ENCODE data around the gene SLX9. TPM values are rescaled to one million over a fixed set of nuclear protein-coding genes. Genes with fewer than 3 reads are reported as not detected.

SLX9 gene
- total RNA-seq, 6 experiments from 2014 or later: 27.7 to 34.7 (median 31.5) TPM

- Mint-ChIP-seq H3K4me1 (ENCODE audit: low read depth) (peaks cover 9% of the 10 kb centered on the region), H3K9me3 (no peaks in the 10 kb centered on the region), H3K27me3 (ENCODE audit: insufficient read depth) (peaks cover 14% of the 10 kb centered on the region), H3K4me3 (no peak overlapping the region), H3K36me3 (ENCODE audit: low read depth) (no peaks in the 10 kb centered on the region), H3K27ac (no peak overlapping the region)
- DNase-seq: no peak
- TF ChIP-seq, protein P1, sequence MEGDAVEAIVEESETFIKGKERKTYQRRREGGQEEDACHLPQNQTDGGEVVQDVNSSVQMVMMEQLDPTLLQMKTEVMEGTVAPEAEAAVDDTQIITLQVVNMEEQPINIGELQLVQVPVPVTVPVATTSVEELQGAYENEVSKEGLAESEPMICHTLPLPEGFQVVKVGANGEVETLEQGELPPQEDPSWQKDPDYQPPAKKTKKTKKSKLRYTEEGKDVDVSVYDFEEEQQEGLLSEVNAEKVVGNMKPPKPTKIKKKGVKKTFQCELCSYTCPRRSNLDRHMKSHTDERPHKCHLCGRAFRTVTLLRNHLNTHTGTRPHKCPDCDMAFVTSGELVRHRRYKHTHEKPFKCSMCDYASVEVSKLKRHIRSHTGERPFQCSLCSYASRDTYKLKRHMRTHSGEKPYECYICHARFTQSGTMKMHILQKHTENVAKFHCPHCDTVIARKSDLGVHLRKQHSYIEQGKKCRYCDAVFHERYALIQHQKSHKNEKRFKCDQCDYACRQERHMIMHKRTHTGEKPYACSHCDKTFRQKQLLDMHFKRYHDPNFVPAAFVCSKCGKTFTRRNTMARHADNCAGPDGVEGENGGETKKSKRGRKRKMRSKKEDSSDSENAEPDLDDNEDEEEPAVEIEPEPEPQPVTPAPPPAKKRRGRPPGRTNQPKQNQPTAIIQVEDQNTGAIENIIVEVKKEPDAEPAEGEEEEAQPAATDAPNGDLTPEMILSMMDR (IDR thresholded peaks at IDR 0.05): no peak
Observed at GRCh38 chr21:45015469-45015860, 75.6 kb downstream of the SLX9 start.

DNA sequence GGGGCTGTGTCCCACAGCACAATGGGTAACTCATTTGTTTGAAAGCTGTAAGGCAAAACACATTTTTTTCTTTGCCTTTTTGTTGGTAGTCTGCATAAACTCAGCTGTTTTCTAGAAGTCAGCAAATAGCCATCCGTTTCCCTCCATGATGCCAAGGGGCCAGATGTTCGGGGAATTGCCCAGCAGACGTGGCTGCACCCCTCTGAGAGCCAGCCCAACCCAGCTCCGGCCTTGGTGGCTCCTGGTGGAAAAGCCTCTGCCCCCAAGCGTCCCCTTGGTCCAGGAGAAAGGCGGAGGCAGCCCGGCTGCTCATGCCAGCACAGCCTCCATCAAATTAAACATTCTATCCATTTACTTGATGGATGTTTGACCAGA, 76.2 kb downstream of the SLX9 start:
- Mint-ChIP-seq H3K4me3 (no peak overlapping the region), H3K9me3 (no peaks in the 10 kb centered on the region), H3K27me3 (ENCODE audit: insufficient read depth) (peaks cover 18% of the 10 kb centered on the region), H3K27ac (no peak overlapping the region), H3K4me1 (ENCODE audit: low read depth) (peaks cover 9% of the 10 kb centered on the region), H3K36me3 (ENCODE audit: low read depth) (no peaks in the 10 kb centered on the region)
- TF ChIP-seq, protein P1 (IDR thresholded peaks at IDR 0.05): no peak
- no peak for DNase-seq

DNA sequence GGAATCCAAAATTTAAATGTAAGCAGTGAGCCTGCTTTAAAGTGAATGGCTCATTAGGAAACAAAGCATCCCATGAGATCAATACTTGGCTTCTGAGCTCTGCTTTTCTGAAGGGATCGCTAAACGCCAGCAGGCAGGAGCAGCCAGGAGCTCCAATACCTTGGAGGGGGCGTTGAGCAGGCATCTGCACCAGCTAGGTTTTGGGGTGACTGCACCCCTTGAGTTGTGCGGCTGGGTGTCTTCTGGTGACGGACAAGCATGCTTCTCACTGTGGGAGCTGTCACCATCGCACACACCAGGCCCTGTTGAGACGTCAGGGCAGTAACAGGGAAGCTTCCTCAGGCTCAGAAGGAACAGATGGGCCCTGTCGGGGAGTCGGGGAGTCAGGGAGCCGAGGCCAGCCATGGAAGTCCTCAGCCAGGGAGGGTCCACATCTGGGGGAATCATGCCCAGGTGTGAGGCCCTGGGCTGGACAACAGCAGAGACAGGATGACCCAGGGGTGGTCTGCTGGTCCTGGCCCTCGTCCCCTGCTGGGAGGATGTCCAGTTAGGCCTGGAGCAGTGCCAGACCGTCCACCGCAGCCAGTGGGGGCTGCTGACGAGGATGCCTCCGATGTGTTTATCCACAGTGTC, 76.7 kb downstream of the SLX9 start:
- no peak overlapping the region for H3K4me3 Mint-ChIP-seq
- H3K4me1 Mint-ChIP-seq (ENCODE audit: low read depth): peaks cover 9% of the 10 kb centered on the region
- no peaks in the 10 kb centered on the region for H3K36me3 Mint-ChIP-seq (ENCODE audit: low read depth)
- H3K27ac Mint-ChIP-seq: no peak overlapping the region
- DNase-seq: no peak
- H3K9me3 Mint-ChIP-seq: no peaks in the 10 kb centered on the region
- peaks cover 18% of the 10 kb centered on the region for H3K27me3 Mint-ChIP-seq (ENCODE audit: insufficient read depth)
- TF ChIP-seq, protein P1 (IDR thresholded peaks at IDR 0.05): no peak

DNA sequence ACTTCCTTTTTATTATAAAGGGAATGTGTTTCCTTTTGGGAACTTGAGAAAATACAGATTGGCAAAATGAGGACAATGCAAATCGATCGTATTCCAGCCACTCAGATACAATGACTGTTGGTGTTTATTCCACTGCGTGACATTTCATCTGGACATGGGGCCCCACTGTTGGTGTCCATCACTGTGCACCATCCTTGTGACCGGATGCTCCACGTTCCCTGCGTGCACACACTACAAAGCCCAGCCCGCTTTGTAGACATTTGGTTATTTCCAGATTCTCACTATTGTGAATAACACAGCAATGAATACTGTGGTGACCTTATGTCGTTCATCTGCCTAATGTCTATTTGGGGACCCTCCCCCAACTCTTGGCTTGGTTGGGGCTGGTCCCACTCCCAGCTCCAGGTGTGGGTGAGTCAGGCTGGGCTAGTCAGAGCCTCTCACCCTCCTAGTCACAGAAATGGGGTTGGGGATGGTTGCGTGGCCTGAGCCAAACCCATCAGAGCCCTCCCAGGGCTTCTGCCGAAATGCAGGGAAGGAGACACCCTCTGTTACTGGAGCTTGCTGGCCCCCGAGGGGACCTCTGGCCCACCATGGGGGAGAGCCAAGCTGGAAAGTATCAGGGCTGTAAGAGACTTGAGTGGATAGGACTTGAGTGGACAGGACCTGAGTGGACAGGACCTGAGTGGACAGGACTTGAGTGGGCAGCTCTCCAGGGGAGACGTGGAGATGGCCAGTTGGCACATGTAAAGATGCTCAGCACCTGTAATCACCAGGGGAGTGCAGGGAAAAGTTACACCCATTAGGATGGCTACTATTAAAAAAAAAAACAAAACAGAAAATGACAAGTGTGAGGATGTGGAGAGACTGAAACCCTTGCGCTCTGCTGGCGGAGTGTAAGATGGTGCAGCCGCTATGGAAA, 77.5 kb downstream of the SLX9 start:
- DNase-seq: no peak
- no peak overlapping the region; the same call in 1 of the 2 replicates for H3K4me3 Mint-ChIP-seq

More for the DNA sequence above, 77.5 kb downstream of the SLX9 start:
- no peaks in the 10 kb centered on the region for H3K36me3 Mint-ChIP-seq (ENCODE audit: low read depth)
- no peaks in the 10 kb centered on the region for H3K9me3 Mint-ChIP-seq
- H3K4me1 Mint-ChIP-seq (ENCODE audit: low read depth): peaks cover 7% of the 10 kb centered on the region
- H3K27ac Mint-ChIP-seq: no peak overlapping the region
- peaks cover 18% of the 10 kb centered on the region for H3K27me3 Mint-ChIP-seq (ENCODE audit: insufficient read depth)
- TF ChIP-seq, protein P1 (IDR thresholded peaks at IDR 0.05): no peak

All from HFFc6 (cell line).